Measurements from ENCODE around the gene FMR1.

GRCh38 chrX:147897117-147897516 is 14.6 kb upstream of the FMR1 start:
- no peak for TF ChIP-seq CTCF (IDR thresholded peaks at IDR 0.05)
- no peak for TF ChIP-seq POLR2A (IDR thresholded peaks at IDR 0.05)
